Lower leg skin (tissue), 4 donors: ENCODE results near the gene ZNF366. TPM values are rescaled to one million over a fixed set of nuclear protein-coding genes. Genes with fewer than 3 reads are reported as not detected.
A peak's percentile ranks its signal among the peaks of the same experiment; 100 is the strongest.

Experiments used
- DNase-seq, 2 donors: peaks; one replicate each; pipeline ENCODE4 v3.0.0-alpha.2; 2019; ENCODE audit warnings: low spot score in 2 of 2
- H3K4me3 ChIP-seq: fragments of 200-600 bp; sonication (generic); 2 replicates; pipeline ENCODE4 v1.5.1; 2017; ENCODE audit warnings: mild to moderate bottlenecking, low read depth; ENCODE audit not compliant: poor library complexity, severe bottlenecking
- CTCF ChIP-seq, 3 donors: fragments of 450-650 bp; IDR thresholded peaks; one replicate each; pipeline ENCODE4 v1.5.1; 2016; ENCODE audit warnings: antibody characterized with exemption in 3 of 3, mild to moderate bottlenecking in 3 of 3, moderate library complexity in 2 of 3
- POLR2A ChIP-seq, 2 donors: fragments of 450-650 bp; IDR thresholded peaks; one replicate each; pipeline ENCODE4 v1.6.1; 2016 to 2017; ENCODE audit warnings: antibody characterized with exemption in 2 of 2, mild to moderate bottlenecking in 1 of 2, moderate library complexity in 1 of 2
- whole genome bisulfite sequencing, 2 donors: methylation state at CpG; one replicate each; pipeline ENCODE4 v1.1.5; 2018; 5-methylcytosine and 5-hydroxymethylcytosine counted together
- intact Hi-C: fragments of 100-400 bp; cut with DNase I; formaldehyde crosslinking; loops from one replicate; pipeline ENCODE4 v1.15.0; 2023; ENCODE audit warnings: low total_unique reads
- total RNA-seq, 4 donors: library from RNA; depleted of rRNA; stranded (reverse); fragments of >200 nt; gene quantifications; one replicate each; pipeline ENCODE4 v1.1.0, GENCODE V29; 2016

The ZNF366 gene
- 1 to 10 TPM in 3 of 4 donors, under 1 TPM in 1; 0.51 to 3.5 (median 1.6) TPM for total RNA-seq

- intact Hi-C loops: no loop called here
- TF ChIP-seq POLR2A (IDR thresholded peaks at IDR 0.05): no peak
- TF ChIP-seq CTCF (IDR thresholded peaks at IDR 0.05): no peak
- WGBS, 2 donors: 73 to 79% methylated on average over 9 of the region's 9 CpGs
- no peak for DNase-seq
- H3K4me3 ChIP-seq: no peak within 1 kb of the TSS
Measured at GRCh38 chr5:72507231-72507906, at the start of gene ZNF366. Gene ZNF366 (minus strand): TSS chr5:72507410. CDS start chr5:72461496, 45,914 bp downstream.

- H3K4me3 ChIP-seq: peak overlapping the region; percentile 19
- intact Hi-C loops: no loop called here
- DNase-seq: peak; percentile 24 to 90
- WGBS, 2 donors: 2 to 3% methylated on average over 36 to 42 of the region's 42 CpGs
- TF ChIP-seq POLR2A (IDR thresholded peaks at IDR 0.05): no peak
- no peak for TF ChIP-seq CTCF (IDR thresholded peaks at IDR 0.05)
Measured at GRCh38 chr5:72556351-72557166, 49.3 kb upstream of the ZNF366 start.

GRCh38 chr5:72555871-72556270 is 48.7 kb upstream of the ZNF366 start:
- WGBS, 2 donors: 50 to 62% methylated on average over 1 of the region's 1 CpG
- no peak for DNase-seq
- no peak for TF ChIP-seq POLR2A (IDR thresholded peaks at IDR 0.05)
- TF ChIP-seq CTCF (IDR thresholded peaks at IDR 0.05): no peak
- no peak overlapping the region for H3K4me3 ChIP-seq
- intact Hi-C loops: no loop called here

GRCh38 chr5:72554897-72555296 is 47.7 kb upstream of the ZNF366 start:
- intact Hi-C loops: no loop called here
- WGBS, 2 donors: 93 to 97% methylated on average over 1 of the region's 1 CpG
- TF ChIP-seq CTCF (IDR thresholded peaks at IDR 0.05): no peak
- TF ChIP-seq POLR2A (IDR thresholded peaks at IDR 0.05): no peak
- no peak for DNase-seq
- no peak overlapping the region for H3K4me3 ChIP-seq

- intact Hi-C loops: no loop called here
- TF ChIP-seq CTCF (IDR thresholded peaks at IDR 0.05) (no peak), POLR2A (IDR thresholded peaks at IDR 0.05) (no peak)
- H3K4me3 ChIP-seq: no peak overlapping the region
- 64 to 68% methylated on average over 5 of the region's 5 CpGs for WGBS, 2 donors
- DNase-seq: no peak
Measured at GRCh38 chr5:72552041-72552557, 44.9 kb upstream of the ZNF366 start.
